DOHH2 (cell line): ENCODE results near the gene THAP3.

Experiments used
- CTCF ChIP-seq: fragments of 200-600 bp; sonication (generic); IDR thresholded peaks from one replicate; pipeline ENCODE4 v1.5.1; 2014; ENCODE audit warnings: antibody characterized with exemption, mild to moderate bottlenecking, low read depth, low read length; ENCODE audit not compliant: poor library complexity, severe bottlenecking
- EZH2phosphoT487 ChIP-seq: fragments of 200-600 bp; sonication (generic); IDR thresholded peaks from 2 replicates; pipeline ENCODE4 v1.6.1; 2017; ENCODE audit warnings: borderline replicate concordance, mild to moderate bottlenecking, antibody characterized with exemption, low read length, moderate library complexity, mixed read lengths

GRCh38 chr1:6673816-6674398 lies 49.2 kb downstream of the THAP3 start:
- TF ChIP-seq CTCF (no peak), EZH2phosphoT487 (no peak)
